Omental fat pad (tissue), 4 donors: ENCODE data around the gene BSG. TPM values are rescaled to one million over a fixed set of nuclear protein-coding genes. Genes with fewer than 3 reads are reported as not detected.
A peak's percentile ranks its signal among the peaks of the same experiment; 100 is the strongest.
"Not testable (repeated sequence)": the region's sequence is repeated elsewhere in the genome, so short reads cannot be mapped to it uniquely, and the experiment has no call there.

Experiments used
- ATAC-seq: fragments of 150-250 bp; one replicate; pipeline ENCODE4 v1.9.1; 2016; ENCODE audit warnings: mild to moderate bottlenecking, moderate library complexity; ENCODE audit not compliant: low FRiP score
- DNase-seq: peaks from one replicate; pipeline ENCODE4 v3.0.0-alpha.2; 2019; ENCODE audit warnings: low spot score
- CTCF ChIP-seq, 3 donors: fragments of 450-650 bp; IDR thresholded peaks; one replicate each; pipeline ENCODE4 v1.5.1; 2016 to 2017; ENCODE audit warnings: antibody characterized with exemption in 3 of 3, mild to moderate bottlenecking in 3 of 3, moderate library complexity in 2 of 3
- total RNA-seq, 4 donors: library from RNA; depleted of rRNA; stranded (reverse); fragments of >200 nt; gene quantifications; one replicate each; pipeline ENCODE4 v1.1.0, GENCODE V29; 2016

The BSG gene
- total RNA-seq, 4 donors from 2014 or later = 331 to 521 (median 417) TPM

- no peak for TF ChIP-seq CTCF (IDR thresholded peaks at IDR 0.05)
- no peak for ATAC-seq
- DNase-seq = no peak
Measured at GRCh38 chr19:583198-583967, 11.0 kb downstream of the BSG start.

- TF ChIP-seq CTCF (IDR thresholded peaks at IDR 0.05) = no peak
- DNase-seq (no peak), ATAC-seq (no peak)
Measured at GRCh38 chr19:583968-584239, 11.5 kb downstream of the BSG start.

- ATAC-seq (peak; percentile 7), DNase-seq (no peak)
- TF ChIP-seq CTCF (IDR thresholded peaks at IDR 0.05) = peak in 1 of 3 donors; percentile 36
Measured at GRCh38 chr19:584240-585001, 12.0 kb downstream of the BSG start.

- not testable (repeated sequence) for DNase-seq, ATAC-seq
Measured at GRCh38 chr19:585146-585545, 12.8 kb downstream of the BSG start.

GRCh38 chr19:585551-586110 is 13.2 kb downstream of the BSG start:
- no peak for TF ChIP-seq CTCF (IDR thresholded peaks at IDR 0.05)
- ATAC-seq = no peak
- no peak for DNase-seq

GRCh38 chr19:588093-588740 is 15.8 kb downstream of the BSG start:
- DNase-seq (no peak), ATAC-seq (no peak)
- no peak for TF ChIP-seq CTCF (IDR thresholded peaks at IDR 0.05)
